WI38 (cell line): ENCODE measurements around the gene CNTN2.

Source experiments
- H3K4me3 ChIP-seq: 2 replicates; pipeline ENCODE4 v1.5.1; 2011; ENCODE audit warnings: low read depth, mild to moderate bottlenecking, control low read depth, low read length
- TF ChIP-seq, protein P1 (sequence below): IDR thresholded peaks from 2 replicates; pipeline ENCODE4 v1.5.1; 2012; ENCODE audit warnings: low read depth, mild to moderate bottlenecking, control low read depth, low read length

CNTN2 gene

DNA sequence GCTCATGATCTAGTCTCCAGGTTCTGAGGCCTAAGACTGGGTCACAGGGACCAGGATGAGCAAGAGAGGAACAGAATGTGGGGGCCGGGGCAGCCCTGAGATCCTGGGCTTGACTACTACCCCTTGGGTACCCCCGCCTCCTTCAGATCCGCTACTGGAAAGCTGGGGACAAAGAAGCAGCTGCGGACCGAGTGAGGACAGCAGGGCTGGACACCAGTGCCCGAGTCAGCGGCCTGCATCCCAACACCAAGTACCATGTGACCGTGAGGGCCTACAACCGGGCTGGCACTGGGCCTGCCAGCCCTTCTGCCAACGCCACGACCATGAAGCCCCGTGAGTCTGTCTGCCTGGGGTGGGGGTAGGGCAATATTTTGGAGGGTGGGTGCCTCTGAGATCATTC lies 28.8 kb downstream of the CNTN2 start:
- TF ChIP-seq, protein P1, sequence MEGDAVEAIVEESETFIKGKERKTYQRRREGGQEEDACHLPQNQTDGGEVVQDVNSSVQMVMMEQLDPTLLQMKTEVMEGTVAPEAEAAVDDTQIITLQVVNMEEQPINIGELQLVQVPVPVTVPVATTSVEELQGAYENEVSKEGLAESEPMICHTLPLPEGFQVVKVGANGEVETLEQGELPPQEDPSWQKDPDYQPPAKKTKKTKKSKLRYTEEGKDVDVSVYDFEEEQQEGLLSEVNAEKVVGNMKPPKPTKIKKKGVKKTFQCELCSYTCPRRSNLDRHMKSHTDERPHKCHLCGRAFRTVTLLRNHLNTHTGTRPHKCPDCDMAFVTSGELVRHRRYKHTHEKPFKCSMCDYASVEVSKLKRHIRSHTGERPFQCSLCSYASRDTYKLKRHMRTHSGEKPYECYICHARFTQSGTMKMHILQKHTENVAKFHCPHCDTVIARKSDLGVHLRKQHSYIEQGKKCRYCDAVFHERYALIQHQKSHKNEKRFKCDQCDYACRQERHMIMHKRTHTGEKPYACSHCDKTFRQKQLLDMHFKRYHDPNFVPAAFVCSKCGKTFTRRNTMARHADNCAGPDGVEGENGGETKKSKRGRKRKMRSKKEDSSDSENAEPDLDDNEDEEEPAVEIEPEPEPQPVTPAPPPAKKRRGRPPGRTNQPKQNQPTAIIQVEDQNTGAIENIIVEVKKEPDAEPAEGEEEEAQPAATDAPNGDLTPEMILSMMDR: no peak
- no peak overlapping the region for H3K4me3 ChIP-seq

DNA sequence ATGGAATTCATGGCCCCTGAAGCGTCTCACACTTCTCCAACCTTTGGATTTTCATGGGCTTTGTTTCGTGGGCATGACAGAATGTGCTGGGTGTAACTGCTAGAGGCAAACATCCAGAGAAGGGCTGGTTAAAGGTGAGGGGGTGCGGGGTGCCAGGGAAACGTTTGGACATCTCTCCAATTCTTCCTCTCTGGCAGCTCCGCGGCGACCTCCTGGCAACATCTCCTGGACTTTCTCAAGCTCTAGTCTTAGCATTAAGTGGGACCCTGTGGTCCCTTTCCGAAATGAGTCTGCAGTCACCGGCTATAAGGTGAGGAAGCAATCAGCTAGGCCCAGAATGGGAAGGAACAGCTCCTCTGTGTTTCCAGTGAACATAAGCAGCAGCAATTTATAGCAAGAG lies 29.3 kb downstream of the CNTN2 start:
- H3K4me3 ChIP-seq: no peak overlapping the region
- TF ChIP-seq, protein P1: no peak

DNA sequence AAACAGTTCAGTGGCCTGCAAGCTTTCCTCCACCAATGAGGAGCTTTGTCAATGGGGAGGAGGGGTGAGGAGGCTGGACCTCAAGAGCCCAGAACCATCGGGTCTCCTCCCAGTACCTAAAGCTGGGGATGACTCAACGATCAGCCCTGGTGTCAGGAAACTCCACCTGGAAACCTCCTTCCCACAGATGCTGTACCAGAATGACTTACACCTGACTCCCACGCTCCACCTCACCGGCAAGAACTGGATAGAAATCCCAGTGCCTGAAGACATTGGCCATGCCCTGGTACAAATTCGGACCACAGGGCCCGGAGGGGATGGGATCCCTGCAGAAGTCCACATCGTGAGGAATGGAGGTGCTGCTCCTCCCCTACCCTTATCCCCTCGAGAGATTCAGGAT lies 29.9 kb downstream of the CNTN2 start:
- no peak overlapping the region for H3K4me3 ChIP-seq
- TF ChIP-seq, protein P1: no peak

DNA sequence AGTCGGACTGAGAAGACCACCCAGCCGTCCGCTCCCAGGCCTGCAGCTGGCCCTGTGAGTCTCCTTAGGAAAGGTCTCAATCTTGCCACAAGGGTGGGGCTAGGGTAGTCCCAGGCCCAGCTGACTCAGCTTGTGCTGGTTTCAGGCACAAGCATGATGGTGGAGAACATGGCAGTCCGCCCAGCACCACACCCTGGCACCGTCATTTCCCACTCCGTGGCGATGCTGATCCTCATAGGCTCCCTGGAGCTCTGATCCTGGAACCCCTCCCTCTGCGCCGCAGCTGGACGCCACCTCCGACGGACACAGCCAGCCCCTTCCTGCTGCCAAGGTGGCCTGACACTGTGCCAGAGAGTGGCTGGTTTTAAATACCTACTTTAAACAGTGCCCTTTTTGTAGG lies 30.5 kb downstream of the CNTN2 start:
- TF ChIP-seq, protein P1: no peak
- no peak overlapping the region for H3K4me3 ChIP-seq

DNA sequence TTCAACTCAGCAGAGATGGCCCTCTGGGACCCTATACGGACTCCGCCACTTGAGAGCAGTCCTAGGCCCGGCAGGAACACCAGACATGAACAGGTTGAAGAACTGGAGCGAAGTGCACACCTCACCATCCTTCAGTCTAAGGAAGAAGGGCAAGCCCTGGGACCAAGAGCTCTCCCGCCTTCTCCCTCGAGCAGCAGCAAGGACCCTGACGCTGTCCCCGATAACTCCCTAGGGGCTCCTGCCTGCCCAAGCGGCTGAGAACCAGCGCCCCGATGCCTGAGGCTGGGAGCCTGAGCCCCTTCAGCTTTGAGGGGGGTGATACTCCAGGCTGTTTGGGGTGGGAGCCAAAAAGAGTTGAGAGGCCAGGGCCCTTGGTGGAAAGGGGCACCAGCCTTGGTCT lies 31.1 kb downstream of the CNTN2 start:
- no peak overlapping the region for H3K4me3 ChIP-seq
- TF ChIP-seq, protein P1: no peak

DNA sequence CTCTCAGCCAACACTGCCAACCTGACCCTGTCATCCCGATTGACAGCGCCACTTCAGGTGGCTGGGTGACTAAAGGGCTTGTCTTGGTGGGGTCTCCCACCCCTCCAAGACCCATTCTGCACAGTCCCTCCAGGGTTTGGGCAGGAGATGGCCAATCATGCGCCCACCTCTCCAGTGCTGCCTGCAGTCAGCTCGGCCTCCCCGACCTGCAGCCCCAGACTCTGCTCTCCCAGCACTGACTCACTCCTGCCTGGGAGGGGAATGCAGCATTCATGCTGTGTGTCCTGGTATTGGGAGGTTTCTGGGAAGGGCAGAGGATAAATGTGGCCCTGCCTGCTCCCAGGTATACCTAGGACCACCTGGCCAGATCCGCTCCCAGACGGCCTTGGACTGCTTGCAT lies 31.5 kb downstream of the CNTN2 start:
- TF ChIP-seq, protein P1: no peak
- H3K4me3 ChIP-seq: no peak overlapping the region

DNA sequence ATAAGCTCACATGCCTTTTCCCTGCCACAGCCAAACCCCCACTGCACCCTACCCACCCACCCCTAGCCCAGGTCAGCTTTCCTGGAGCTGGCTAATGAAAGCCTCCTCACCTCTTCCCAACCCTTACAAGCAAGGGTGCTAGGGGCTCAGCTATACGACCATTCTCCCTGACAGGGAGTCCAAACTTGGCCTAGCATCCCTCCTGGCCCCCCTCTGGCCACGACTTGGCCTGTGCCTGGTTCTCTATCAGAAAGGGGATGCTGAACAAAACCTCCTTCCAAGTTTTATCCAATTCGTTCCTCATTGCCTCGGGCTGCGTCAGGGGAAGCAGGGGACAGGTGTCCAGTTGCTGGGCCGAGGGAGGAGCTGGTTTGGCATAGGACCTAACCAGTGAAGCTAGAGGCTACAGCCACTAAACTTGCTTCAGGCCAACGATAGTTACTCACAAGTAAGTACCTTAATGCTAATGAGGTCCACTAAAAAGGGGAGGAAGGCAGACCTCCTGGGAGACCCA lies 32.7 kb downstream of the CNTN2 start:
- TF ChIP-seq, protein P1: no peak
- H3K4me3 ChIP-seq: no peak overlapping the region
